C4-2B (cell line): ENCODE measurements around the gene CDK13.

ENCODE experiments used
- ZFX ChIP-seq: fragments of 450-650 bp; IDR thresholded peaks from 2 replicates; pipeline ENCODE4 v1.6.1; 2017
- TF ChIP-seq, protein P1 (sequence below): fragments of 450-650 bp; conservative IDR thresholded peaks from 2 replicates; pipeline ENCODE4 v1.5.1; 2017; ENCODE audit warnings: mild to moderate bottlenecking

DNA sequence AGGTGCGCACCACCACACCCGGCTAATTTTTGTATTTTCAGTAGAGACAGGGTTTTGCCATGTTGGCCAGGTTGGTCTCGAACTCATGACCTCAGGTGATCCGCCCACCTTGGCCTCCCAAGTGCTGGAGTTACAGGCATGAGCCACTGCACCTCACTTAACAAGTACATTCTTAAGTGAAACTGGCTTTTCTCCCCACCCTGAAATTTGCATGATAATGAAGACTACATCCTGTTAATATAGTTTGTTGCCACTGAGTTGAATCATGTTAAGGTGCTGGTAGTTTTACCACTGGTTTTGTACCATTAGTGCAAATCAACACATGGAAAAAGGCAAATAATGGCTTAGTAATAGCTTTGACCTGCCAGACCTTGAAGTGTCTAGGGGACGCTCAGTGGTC lies 122.2 kb downstream of the CDK13 start:
- TF ChIP-seq, protein P1, sequence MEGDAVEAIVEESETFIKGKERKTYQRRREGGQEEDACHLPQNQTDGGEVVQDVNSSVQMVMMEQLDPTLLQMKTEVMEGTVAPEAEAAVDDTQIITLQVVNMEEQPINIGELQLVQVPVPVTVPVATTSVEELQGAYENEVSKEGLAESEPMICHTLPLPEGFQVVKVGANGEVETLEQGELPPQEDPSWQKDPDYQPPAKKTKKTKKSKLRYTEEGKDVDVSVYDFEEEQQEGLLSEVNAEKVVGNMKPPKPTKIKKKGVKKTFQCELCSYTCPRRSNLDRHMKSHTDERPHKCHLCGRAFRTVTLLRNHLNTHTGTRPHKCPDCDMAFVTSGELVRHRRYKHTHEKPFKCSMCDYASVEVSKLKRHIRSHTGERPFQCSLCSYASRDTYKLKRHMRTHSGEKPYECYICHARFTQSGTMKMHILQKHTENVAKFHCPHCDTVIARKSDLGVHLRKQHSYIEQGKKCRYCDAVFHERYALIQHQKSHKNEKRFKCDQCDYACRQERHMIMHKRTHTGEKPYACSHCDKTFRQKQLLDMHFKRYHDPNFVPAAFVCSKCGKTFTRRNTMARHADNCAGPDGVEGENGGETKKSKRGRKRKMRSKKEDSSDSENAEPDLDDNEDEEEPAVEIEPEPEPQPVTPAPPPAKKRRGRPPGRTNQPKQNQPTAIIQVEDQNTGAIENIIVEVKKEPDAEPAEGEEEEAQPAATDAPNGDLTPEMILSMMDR = no peak
- TF ChIP-seq ZFX = no peak
